CD14-positive monocyte (primary cell): ENCODE results near the gene CNTN4. TPM values are rescaled to one million over a fixed set of nuclear protein-coding genes. Genes with fewer than 3 reads are reported as not detected.

Source experiments
- DNase-seq, 3 donors: peaks; one replicate each; pipeline ENCODE4 v3.0.0-alpha.2; 2011 to 2022
- H2AFZ ChIP-seq: 2 replicates; pipeline ENCODE4 v1.6.0; 2012; ENCODE audit warnings: mild to moderate bottlenecking, low read depth, low read length, inconsistent platforms; ENCODE audit not compliant: insufficient read depth, poor library complexity, severe bottlenecking
- H3K27ac ChIP-seq, 2 donors: 1 replicate in 1 of 2; 2 replicates in 1 of 2; pipeline ENCODE4 v1.5.1; 2012 to 2013; ENCODE audit warnings: low read length in 2 of 2, control low read depth in 1 of 2, inconsistent platforms in 1 of 2, low read depth in 1 of 2, mild to moderate bottlenecking in 1 of 2
- H3K27me3 ChIP-seq, 2 donors: one replicate each; pipeline versions ENCODE4 v1.6.0 to v1.6.1; 2011 to 2013; ENCODE audit warnings: low read length in 2 of 2; ENCODE audit not compliant: control insufficient read depth in 2 of 2, insufficient read depth in 2 of 2
- H3K36me3 ChIP-seq, 2 donors: replicated peaks in 1 of 2; 1 replicate in 1 of 2; 2 replicates in 1 of 2; pipeline versions ENCODE4 v1.5.1 to v1.6.1; 2012 to 2013; ENCODE audit warnings: low read length in 2 of 2, control low read depth in 1 of 2, inconsistent platforms in 1 of 2, mild to moderate bottlenecking in 1 of 2; ENCODE audit not compliant: insufficient read depth in 2 of 2, control insufficient read depth in 1 of 2
- H3K4me1 ChIP-seq, 2 donors: 1 replicate in 1 of 2; 2 replicates in 1 of 2; pipeline versions ENCODE4 v1.5.1 to v1.6.1; 2012 to 2013; ENCODE audit warnings: low read length in 2 of 2, control low read depth in 1 of 2, inconsistent platforms in 1 of 2, mild to moderate bottlenecking in 1 of 2, moderate library complexity in 1 of 2; ENCODE audit not compliant: insufficient read depth in 2 of 2, control insufficient read depth in 1 of 2
- H3K4me2 ChIP-seq: replicated peaks from 2 replicates; pipeline ENCODE3; 2012; ENCODE audit warnings: low read length, moderate library complexity, mild to moderate bottlenecking; ENCODE audit not compliant: poor library complexity, severe bottlenecking; ENCODE audit errors: extremely low read depth
- H3K4me3 ChIP-seq, 3 experiments: fragments of 200-600 bp in 1 of 3; sonication (generic) in 1 of 3; replicated peaks in 1 of 3; 1 replicate in 2 of 3; 2 replicates in 1 of 3; pipeline ENCODE4 v1.5.1; 2011 to 2013; ENCODE audit warnings: low read length in 3 of 3, mild to moderate bottlenecking in 3 of 3, control low read depth in 2 of 3, low read depth in 2 of 3, inconsistent platforms in 1 of 3, moderate library complexity in 1 of 3
- H3K79me2 ChIP-seq: 2 replicates; pipeline ENCODE4 v1.6.0; 2012; ENCODE audit warnings: mild to moderate bottlenecking, control low read depth, inconsistent platforms, low read length, moderate library complexity; ENCODE audit not compliant: insufficient read depth
- H3K9ac ChIP-seq: 2 replicates; pipeline ENCODE4 v1.6.0; 2017; ENCODE audit warnings: low read length, mild to moderate bottlenecking; ENCODE audit not compliant: insufficient read depth, poor library complexity, severe bottlenecking
- H3K9me3 ChIP-seq, 2 donors: replicated peaks in 1 of 2; 1 replicate in 1 of 2; 2 replicates in 1 of 2; pipeline versions ENCODE4 v1.5.1 to v1.6.1; 2012 to 2013; ENCODE audit warnings: low read length in 2 of 2, control low read depth in 1 of 2; ENCODE audit not compliant: control insufficient read depth in 1 of 2, insufficient read depth in 1 of 2
- H4K20me1 ChIP-seq: 2 replicates; pipeline ENCODE4 v1.6.0; 2012; ENCODE audit warnings: mild to moderate bottlenecking, low read length, control low read depth, moderate library complexity; ENCODE audit not compliant: insufficient read depth
- H3K27ac Mint-ChIP-seq, 7 donors: one replicate each; pipeline ENCODE4 v1.8.0; 2020; ENCODE audit warnings: mild to moderate bottlenecking in 7 of 7, mixed read lengths in 7 of 7, moderate library complexity in 6 of 7, inconsistent platforms in 2 of 7
- H3K27me3 Mint-ChIP-seq, 3 donors: one replicate each; pipeline ENCODE4 v1.8.0; 2021 to 2022; ENCODE audit warnings: low read depth in 3 of 3, mild to moderate bottlenecking in 3 of 3, mixed read lengths in 3 of 3, moderate library complexity in 3 of 3, inconsistent platforms in 1 of 3
- H3K36me3 Mint-ChIP-seq, 2 donors: one replicate each; pipeline ENCODE4 v1.8.0; 2020; ENCODE audit warnings: mixed read lengths in 2 of 2, inconsistent platforms in 1 of 2, mild to moderate bottlenecking in 1 of 2
- H3K4me1 Mint-ChIP-seq: one replicate; pipeline ENCODE4 v1.8.0; 2020; ENCODE audit warnings: mild to moderate bottlenecking, mixed read lengths
- H3K4me3 Mint-ChIP-seq, 2 donors: one replicate each; pipeline ENCODE4 v1.8.0; 2020; ENCODE audit warnings: mild to moderate bottlenecking in 2 of 2, mixed read lengths in 2 of 2, moderate library complexity in 1 of 2
- H3K9me3 Mint-ChIP-seq, 7 donors: one replicate each; pipeline ENCODE4 v1.8.0; 2020 to 2022; ENCODE audit warnings: mixed read lengths in 7 of 7, mild to moderate bottlenecking in 6 of 7, moderate library complexity in 6 of 7, inconsistent platforms in 2 of 7
- CTCF ChIP-seq: fragments of 200-600 bp; IDR thresholded peaks from one replicate; pipeline ENCODE4 v1.8.0; 2022; ENCODE audit warnings: antibody characterized with exemption, mild to moderate bottlenecking
- WGBS: methylation state at CpG from one replicate; pipeline ENCODE4 v1.1.5; 2013; ENCODE audit warnings: missing lambda C conversion rate; ENCODE audit not compliant: insufficient coverage; 5-methylcytosine and 5-hydroxymethylcytosine counted together
- intact Hi-C, 2 donors: fragments of 100-400 bp; cut with micrococcal nuclease; formaldehyde crosslinking; loops; one replicate each; pipeline versions ENCODE4 v1.15.0 to v1.15.1; 2023
- polyA plus RNA-seq, 3 donors: library from polyadenylated mRNA; depleted of rRNA in 1 of 3; unstranded in 2 of 3; stranded (reverse) in 1 of 3; fragments of 300-500 nt in 2 of 3; fragments of >200 nt in 1 of 3; fragmentation: Illumina TruSeq in 2 of 3; gene quantifications; 1 replicate in 2 of 3; 2 replicates in 1 of 3; pipeline ENCODE4 v1.2.3, GENCODE V29; 2012 to 2021

Gene CNTN4
- polyA plus RNA-seq, 3 donors = not detected

DNA sequence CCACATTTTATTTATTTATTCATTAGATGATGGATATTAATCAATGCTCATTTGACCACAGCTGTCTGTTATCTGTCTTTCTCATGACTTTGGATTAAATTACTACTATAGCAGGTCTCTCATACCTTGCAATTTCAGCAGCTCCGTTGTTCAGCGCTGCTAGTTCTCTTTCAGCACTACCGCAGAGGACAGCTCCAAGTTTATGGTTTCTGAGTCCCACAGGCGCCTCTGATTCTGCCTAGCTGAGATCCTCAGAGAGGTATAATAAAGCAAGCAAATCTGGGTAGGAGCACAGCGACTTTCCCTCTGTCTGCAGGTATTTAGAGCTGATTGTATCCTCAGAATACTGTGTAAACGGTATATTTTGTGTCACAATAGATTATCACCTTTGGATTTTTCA lies 204.9 kb downstream of the CNTN4 start:
- Histone ChIP-seq H4K20me1 (no peaks in the 10 kb centered on the region), H3K4me3 (no peak overlapping the region), H3K9ac (no peak overlapping the region), H3K9me3 (peaks cover 0 to 3% of the 10 kb centered on the region in 2 donors), H2AFZ (no peak overlapping the region), H3K4me1 (no peaks in the 10 kb centered on the region), H3K27ac (no peak overlapping the region), H3K79me2 (no peaks in the 10 kb centered on the region), H3K4me2 (no peak overlapping the region), H3K36me3 (no peaks in the 10 kb centered on the region), H3K27me3 (no peaks in the 10 kb centered on the region)
- intact Hi-C loops = no loop called here
- Mint-ChIP-seq H3K27me3 (no peaks in the 10 kb centered on the region), H3K27ac (no peak overlapping the region), H3K36me3 (no peaks in the 10 kb centered on the region), H3K4me3 (no peak overlapping the region), H3K4me1 (no peaks in the 10 kb centered on the region), H3K9me3 (peaks cover 0 to 4% (median 0%) of the 10 kb centered on the region in 7 donors)
- no peak for TF ChIP-seq CTCF
- no peak for DNase-seq
- WGBS = 10% methylated on average over 4 of the region's 6 CpGs

- Mint-ChIP-seq H3K4me1 (no peaks in the 10 kb centered on the region), H3K27ac (no peak overlapping the region), H3K4me3 (no peak overlapping the region), H3K36me3 (no peaks in the 10 kb centered on the region), H3K27me3 (no peaks in the 10 kb centered on the region), H3K9me3 (peaks cover 0 to 5% (median 0%) of the 10 kb centered on the region in 7 donors)
- no peaks in the 10 kb centered on the region for H3K36me3 ChIP-seq
- intact Hi-C loops = no loop called here
- no peak overlapping the region for H2AFZ ChIP-seq
- no CpG with 5 or more reads among the region's 2 CpGs for WGBS
- H3K9me3 ChIP-seq = no peaks in the 10 kb centered on the region
- H4K20me1 ChIP-seq = no peaks in the 10 kb centered on the region
- H3K4me2 ChIP-seq = no peak overlapping the region
- H3K27ac ChIP-seq = no peak overlapping the region
- no peak overlapping the region for H3K9ac ChIP-seq
- H3K27me3 ChIP-seq = no peaks in the 10 kb centered on the region
- no peak for TF ChIP-seq CTCF
- H3K4me3 ChIP-seq = no peak overlapping the region
- H3K4me1 ChIP-seq = no peaks in the 10 kb centered on the region
- H3K79me2 ChIP-seq = no peaks in the 10 kb centered on the region
- DNase-seq = no peak
These were observed 212.4 kb downstream of the CNTN4 start for GRCh38 chr3:2311022-2311421.
